Measurements from ENCODE around the gene SNED1.

The SNED1 gene

GRCh38 chr2:241110089-241110606 is 111.7 kb downstream of the SNED1 start:
- no peak for DNase-seq (ENCODE audit: low spot score)

DNA sequence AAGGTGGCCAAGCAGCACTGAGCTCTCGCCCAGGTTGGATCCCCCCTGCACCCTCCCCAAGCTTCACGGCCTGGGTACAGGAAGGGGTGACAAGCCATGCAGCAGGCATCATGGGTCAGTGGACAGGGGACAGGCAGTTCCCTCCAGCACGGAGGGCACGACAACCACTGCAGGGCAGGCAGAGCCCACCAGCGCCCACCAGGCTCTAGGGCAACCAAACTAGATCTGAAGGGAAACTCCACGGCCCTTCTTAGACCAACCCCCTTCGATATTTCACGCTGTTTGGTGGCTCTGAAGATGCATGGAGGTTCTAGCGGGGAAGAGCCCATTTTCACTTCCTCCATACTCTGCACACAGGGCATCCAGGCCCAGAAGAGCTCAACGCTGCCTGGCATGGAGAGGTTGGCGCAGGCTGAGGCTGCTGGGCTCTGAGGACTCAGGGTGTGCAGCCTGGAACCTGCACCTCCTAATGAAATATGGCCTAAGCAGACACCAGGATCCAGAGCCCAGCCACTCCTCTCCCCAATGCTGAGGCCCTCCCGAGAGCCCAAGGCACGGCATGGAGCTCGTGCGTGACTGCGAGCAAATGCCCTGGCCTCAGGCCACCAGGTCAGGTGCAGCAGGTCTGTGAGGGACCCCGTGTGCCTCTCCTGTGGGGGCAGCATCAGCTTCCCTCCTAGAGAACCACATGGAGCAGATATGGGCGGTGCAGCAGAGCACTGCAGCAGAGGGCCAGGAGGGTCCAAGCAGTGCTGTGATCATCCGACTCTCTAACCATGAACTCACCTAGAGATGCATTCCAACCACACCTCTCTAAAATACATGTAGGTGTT is 112.4 kb downstream of the SNED1 start:
- DNase-seq (ENCODE audit: low spot score): no peak

DNA sequence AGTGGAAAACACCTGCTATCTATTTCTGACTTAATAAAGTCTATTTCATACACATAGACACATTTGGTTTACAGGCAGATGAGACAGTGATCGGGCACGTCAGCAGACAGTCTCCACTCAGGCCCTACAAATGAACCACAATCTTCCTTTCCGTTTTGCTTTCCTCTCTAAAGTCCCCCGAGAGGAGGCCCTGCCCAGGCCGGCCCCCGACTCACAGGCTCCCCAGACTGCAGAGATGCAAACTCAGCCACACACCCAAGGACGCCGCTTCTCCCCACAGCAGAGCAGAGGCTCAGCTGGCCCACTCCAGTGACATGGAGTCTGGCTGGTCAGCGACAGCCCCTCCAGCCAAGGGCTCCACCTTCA is 113.0 kb downstream of the SNED1 start:
- DNase-seq (ENCODE audit: low spot score): no peak

DNA sequence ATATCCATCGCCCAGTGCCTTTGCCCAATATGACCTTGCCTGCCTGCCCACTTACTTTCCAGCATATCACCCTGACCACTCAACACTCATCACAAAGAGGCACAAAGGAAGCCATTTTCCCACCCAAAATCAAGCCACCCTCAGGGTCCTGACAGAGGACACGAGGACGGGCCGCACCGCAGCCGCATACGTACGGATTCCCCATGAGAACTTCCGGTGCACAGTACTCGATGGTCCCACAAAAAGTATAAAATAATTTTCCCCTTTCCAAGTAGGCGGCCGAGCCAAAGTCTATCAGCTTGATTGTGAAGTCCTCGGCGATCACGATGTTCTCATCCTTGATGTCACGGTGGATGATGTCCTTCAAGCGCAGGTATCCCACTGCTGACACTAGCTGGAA is 113.6 kb downstream of the SNED1 start:
- no peak for DNase-seq (ENCODE audit: low spot score)

- DNase-seq (ENCODE audit: low spot score): no peak
These were observed 114.2 kb downstream of the SNED1 start for GRCh38 chr2:241112592-241112991.

GRCh38 chr2:241114836-241115235 is 116.4 kb downstream of the SNED1 start:
- no peak for DNase-seq (ENCODE audit: low spot score)

DNA sequence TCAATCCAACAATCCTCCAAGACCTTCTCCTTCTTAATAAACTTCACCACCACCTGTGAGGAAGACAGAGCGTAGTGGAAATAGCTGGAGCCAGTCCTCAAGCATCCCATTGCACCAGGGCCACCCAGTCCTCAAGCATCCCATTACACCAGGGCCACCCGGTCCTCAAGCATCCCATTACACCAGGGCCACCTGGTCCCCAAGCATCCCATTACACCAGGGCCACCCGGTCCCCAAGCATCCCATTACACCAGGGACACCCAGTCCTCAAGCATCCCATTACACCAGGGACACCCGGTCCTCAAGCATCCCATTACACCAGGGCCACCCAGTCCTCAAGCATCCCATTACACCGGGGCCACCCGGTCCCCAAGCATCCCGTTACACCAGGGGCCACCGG is 116.9 kb downstream of the SNED1 start:
- no peak for DNase-seq (ENCODE audit: low spot score)

DNA sequence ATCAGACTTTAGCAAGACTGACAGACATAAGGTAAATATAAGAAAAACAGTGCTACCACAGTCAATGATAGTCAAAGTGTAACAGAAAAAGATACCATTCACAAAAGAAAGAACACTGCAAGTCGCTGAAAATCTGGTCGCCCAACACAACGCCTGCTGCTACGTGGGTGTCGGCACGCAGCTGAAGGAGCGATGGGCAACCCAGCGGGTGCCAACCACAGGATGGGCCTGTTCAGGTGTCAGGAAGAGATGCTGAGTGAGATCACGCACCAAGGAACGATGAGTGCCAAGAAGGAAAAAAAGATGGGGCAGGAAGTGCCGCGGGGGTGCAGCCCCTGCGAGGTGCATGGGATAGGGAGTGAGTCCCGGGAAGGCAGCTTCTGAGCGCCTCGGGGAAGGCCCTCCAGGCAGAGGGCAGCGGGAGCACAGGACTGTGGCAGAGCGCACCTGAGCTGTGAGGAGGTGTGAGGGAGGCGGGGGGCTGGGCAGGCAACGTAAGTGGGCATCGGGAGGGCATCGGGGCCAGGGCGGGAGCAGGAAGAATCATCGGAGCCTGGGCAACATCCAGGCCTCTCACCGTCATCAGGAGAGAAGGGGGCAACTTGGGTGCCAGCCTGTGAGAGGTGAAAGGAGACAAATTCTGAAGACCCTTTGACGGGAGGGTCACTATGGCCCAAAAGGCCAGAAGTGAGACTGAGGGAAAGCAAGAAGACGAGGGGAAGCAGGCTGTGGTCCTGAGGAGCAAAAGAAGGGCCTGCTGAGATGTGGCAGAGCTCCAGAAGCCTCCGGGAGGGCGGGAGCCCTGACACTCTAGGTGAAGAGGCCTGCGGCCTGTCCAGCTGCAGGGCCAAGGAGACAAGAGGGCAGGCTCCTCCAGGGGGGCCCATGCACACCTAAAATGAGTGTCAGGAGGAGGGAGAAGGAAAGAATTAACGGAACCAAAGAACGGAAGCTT is 118.5 kb downstream of the SNED1 start:
- no peak for DNase-seq (ENCODE audit: low spot score)

DNA sequence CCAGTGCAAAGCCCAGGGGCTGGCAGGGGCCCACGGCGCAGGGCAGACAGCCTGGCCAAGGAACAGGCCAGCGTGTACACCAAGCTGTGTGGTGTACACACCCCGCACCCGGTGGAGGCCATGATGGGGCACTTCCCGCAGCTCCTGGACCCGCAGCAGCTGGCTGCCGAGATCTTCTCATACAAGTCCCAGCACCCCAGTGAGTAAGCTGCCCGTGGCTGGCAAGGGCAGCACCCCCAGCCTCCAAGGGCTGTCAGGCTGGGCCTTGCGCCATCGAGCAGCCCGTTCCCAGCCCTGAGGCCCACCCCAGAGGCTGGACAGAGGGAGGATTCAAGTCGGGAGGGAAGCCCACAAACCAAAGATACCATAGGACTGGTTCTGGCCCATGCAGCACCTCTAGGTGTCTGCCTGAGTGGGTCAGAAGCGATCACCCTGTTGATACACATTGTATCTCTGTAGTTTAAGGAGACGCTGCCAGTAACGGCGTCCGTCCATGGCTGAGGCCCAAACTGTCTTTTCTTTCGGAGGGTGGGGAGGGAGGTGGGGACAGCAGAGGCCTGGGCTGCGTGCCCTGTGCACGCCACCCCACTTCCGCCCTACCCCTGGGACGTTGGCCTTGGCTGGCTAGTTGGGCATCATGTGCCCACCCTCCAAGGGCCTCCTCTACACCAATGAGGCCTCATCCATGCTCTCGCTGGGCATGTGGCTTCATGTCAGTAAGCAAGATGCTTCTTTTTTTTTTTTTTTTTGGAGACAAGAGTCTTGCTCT is 120.5 kb downstream of the SNED1 start:
- DNase-seq (ENCODE audit: low spot score): no peak

DNA sequence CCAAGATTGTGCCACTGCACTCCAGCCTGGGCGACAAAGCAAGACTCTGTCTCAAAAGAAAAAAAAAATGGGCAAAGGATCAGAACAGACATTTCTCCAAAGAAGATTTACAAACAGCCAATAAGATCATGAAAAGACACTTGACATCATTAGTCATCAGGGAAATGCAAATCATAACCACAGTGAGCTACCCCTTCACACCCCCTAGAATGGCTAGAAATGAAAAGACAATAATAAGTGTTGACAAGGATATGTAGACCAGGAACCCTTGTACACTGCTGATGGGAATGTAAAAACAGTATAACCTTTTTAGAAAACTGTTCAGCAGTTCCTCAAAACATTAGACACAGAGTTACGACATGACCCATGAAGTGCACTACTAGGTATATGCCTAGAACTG is 122.0 kb downstream of the SNED1 start:
- DNase-seq (ENCODE audit: low spot score): no peak

- DNase-seq (ENCODE audit: low spot score): no peak
These were observed 122.6 kb downstream of the SNED1 start for GRCh38 chr2:241121008-241121407.

GRCh38 chr2:241122376-241123002 is 124.1 kb downstream of the SNED1 start:
- no peak for DNase-seq (ENCODE audit: low spot score)

DNA sequence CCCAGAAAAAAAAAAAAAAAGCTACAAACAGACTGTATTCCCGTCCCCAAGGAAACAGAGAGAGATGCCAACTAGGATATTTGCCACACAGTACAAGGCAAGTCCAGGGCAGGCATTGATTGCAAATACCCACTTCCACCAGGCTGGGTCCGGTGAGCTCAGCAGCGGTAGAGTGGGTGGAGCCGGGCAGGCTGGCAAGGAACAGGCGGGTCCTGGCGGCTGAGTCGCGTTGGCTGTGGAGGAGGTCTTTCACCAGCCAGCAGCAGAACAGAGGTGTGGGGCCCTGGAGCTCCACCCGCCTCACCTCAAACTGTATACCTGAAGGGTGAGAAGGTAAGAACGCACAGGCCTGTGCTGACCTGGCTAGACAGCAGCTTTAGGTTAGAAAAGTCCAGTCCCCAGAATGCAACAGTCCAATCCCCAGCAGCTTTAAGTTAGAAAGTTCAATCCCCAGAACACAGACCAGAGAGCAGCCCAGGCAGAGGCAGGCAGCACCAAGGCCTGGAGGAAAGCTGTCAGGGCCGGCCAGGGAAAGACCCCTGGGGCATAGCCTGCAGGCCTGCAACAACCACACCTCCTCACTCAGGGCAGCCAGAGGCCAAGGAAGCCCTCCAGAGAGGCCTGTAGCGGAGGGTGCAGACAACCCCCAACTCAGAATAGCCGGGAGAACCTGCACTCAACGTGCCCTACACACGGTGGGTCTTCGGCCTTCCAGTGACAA is 125.6 kb downstream of the SNED1 start:
- DNase-seq (ENCODE audit: low spot score): no peak

DNA sequence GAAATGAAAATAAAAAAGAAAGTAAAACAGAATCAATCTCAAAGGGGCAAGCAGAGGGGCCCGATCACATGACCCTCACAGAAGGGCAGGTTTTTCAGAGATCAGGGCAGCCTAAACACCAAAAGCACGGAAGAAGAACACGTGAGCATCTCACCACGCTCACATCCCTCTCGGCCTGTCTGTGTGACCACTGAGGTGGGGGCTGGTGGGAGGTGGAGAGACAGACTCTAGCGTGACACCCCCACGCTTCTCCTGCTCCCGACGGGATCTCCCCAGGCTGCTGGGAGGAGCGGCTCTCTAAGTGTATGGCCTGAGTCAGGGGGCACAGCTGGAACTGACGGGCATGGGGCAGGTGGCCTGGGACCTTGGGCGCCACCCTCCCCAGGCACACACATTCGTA is 127.2 kb downstream of the SNED1 start:
- DNase-seq (ENCODE audit: low spot score): no peak

DNA sequence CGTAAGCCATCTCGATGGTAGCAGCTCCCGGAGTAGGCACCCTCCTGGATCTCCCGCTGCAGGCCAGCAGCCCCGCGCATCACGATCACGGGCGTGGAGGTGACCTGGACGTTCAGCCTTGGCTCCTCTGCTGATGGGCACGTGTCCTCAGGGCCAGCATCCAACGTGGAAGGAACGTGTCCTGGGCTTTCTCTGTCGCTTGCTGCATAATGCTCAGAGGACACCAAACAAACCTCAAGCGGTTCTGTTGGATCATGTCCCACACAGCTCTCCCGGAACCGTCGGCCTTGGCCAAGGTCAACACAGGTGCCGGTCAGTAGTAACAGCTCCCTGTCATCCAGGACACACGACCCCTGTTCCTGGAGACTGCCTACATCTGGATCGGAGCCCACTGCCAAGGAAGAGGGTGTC is 127.8 kb downstream of the SNED1 start:
- no peak for DNase-seq (ENCODE audit: low spot score)

- DNase-seq (ENCODE audit: low spot score): no peak
These were observed 128.4 kb downstream of the SNED1 start for GRCh38 chr2:241126771-241127202.

GRCh38 chr2:241128266-241128665 is 129.8 kb downstream of the SNED1 start:
- DNase-seq (ENCODE audit: low spot score): no peak

- DNase-seq (ENCODE audit: low spot score): peak; percentile 32
These were observed 130.9 kb downstream of the SNED1 start for GRCh38 chr2:241129086-241129871.

- no peak for DNase-seq (ENCODE audit: low spot score)
These were observed 131.9 kb downstream of the SNED1 start for GRCh38 chr2:241130316-241130715.

DNA sequence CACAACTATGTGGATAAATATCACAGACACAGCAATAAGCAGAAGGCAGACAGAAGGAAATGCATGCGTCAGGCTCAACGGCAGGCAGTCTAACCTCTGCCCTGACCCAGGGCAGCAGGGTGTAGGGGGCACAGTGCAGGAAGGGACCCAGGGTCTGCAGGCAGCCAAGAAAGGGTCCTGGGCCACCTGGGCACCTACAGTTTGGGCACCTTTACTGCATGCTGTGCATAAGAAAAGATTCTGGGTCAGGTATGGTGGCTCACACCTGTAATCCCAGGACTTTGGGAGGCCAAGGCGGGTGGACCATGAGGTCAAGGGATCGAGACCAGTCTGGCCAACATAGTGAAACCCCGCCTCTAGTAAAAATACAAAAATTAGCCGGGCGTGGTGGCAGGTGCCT is 133.1 kb downstream of the SNED1 start:
- DNase-seq (ENCODE audit: low spot score): no peak

Data from AG08396 (cell line).